Activated naive CD4-positive, alpha-beta T cell treated with anti-CD3 and anti-CD28 coated beads, Interleukin-2, amount 50 U/mL, for 16 hours (primary cell): ENCODE data around the gene TAS2R42.

Experiments used
- DNase-seq: peaks from one replicate; pipeline ENCODE4 v3.0.0-alpha.2; 2020

TAS2R42 gene

DNA sequence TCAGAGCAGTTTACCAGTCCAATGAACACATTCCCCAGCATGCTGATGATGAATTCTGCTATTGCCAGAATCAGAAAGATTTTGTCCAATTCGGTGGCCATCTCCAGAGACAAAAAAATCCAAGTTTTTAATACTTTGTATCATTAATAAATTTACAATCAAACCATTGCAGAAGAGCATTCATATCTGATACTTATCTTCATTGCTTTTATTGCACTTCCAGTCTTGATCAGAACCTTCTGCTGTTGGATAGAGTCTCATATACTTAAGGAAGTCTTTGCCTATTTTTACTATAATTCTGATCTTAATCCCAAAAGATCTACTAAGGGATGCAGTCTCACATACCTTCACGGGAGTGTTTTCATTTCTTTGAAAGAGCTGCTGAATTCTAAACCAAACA is at the start of gene TAS2R42:
Gene TAS2R42, minus strand, starts transcription at position 101 of the 400 bp plus-strand sequence. Its CDS starts 0 bp downstream, at position 101.
- DNase-seq = no peak

DNA sequence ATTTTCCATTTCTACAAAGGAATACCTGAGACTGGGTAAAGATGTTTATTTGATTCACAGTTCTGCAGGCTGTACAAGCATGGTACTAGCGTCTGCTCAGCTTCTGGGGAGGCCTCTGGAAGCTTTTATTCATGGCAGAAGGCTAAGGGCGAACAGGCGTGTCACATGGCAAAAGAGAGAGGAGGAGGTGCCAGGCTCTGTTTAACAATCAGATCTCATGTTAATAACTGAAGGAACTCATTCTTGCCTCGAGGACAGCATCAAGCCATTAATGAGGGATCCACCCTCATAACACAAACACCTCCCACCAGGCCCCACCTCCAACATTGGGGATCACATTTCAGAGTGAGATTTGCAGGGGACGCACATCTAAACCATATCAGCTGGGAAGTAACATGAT is 46.8 kb upstream of the TAS2R42 start:
- DNase-seq = no peak

DNA sequence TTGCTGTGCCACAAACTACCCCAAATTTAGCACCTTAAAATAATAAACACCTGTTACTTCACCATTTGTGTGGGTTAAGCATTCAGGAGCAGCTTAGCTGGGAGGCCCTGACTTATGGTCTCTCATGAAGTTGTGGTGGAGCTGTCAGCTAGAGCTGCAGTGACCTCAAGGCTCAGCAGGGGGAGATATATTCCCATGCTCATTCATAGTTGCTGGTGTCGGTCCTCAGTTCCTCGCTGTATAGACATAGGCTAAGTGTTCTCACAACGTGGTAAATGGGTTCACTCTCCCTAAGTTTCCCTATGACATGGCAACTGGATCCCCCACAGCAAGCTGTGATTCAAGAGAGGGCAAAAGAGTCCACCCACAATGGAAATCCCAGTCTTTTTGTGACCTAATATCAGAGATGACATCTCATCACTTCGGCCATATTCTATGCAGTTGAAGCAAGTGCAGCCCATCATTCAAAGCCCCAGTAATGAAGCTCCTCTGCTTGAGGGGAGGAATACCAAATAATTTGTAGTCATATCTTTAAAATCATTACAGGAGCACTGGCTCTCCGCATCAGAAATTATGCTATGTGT is 41.7 kb upstream of the TAS2R42 start:
- DNase-seq = peak; percentile 11

DNA sequence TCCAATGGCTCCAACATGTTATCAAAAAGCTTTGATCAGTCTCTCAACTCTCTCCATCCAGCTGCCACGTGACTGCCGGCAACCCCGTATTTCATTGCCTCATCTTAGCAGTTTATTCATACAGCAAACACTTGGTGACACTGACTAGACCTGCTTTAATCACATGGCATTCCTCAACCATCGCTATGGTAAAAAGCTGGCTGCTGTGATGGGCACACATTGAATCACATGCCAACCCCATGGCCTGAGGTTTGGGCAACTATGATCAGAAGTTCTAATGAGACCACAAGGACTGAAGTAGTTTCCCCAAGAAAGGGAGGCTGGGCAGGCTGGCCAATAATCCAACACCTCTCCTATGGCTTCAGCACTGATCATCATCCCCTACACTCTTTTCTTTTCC is 40.6 kb upstream of the TAS2R42 start:
- no peak for DNase-seq

DNA sequence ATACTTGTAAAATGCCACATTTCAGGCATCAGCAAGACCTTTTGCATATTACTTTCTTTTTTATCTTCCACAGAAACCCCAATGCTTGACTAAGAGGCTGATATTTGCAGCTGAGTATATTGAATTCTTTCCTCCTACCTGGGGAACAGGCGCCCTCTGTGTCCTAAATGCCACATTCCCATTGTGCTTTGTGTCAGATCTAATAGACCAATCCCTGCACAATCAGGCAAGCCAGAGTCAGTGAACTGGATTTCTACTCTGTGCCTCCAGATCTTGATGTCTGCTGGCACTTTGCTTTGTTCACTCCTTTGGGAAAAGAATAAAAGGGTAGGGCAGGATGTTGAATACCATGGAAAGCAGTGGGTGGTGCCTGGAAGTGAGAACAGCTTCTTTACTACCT is 22.4 kb upstream of the TAS2R42 start:
- no peak for DNase-seq

- no peak for DNase-seq
These were observed 17.4 kb upstream of the TAS2R42 start for GRCh38 chr12:11204173-11204572.

GRCh38 chr12:11202811-11203210 is 16.1 kb upstream of the TAS2R42 start:
- no peak for DNase-seq

DNA sequence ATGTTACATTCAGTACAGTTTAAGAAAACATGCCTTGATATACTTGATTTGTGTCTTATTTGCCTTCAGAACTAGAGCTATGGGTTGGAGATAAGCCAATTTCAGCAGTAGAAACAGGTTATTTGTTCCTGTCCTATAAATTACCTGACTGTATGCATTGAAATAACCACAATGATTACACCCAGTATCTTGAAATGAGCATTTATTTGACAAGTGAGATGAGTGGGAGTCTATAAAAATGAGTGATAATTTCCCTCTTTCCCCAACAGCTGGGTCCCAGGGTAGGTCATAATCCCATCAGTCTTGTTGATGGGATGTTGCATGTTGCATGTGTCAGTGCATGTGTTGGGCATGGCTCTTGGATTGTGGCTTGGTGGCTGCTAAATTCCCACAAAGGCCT is 3.7 kb downstream of the TAS2R42 start:
- DNase-seq = no peak

DNA sequence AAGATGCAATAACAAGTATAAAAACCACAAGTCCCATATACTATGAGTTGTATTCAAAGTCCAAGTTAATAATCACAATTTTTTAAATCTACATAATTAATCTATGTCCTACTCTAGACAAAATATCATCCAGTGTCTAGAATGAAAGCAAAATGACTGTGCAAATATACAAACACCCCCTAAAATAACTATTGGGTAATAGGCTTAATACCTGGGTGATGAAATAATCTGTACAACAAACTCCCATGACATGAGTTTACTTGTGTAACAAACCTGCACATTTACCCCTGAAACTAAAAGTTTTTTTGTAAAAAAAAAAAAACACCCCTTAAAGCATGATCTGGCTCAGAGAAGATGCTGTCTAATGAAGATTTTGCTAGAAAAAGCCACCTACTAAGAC is 4.2 kb downstream of the TAS2R42 start:
- no peak for DNase-seq

- DNase-seq = no peak
These were observed 8.5 kb downstream of the TAS2R42 start for GRCh38 chr12:11178250-11178649.

GRCh38 chr12:11174022-11174421 is 12.7 kb downstream of the TAS2R42 start:
- no peak for DNase-seq

GRCh38 chr12:11171969-11172675 is 14.6 kb downstream of the TAS2R42 start:
- no peak for DNase-seq

- DNase-seq = peak; percentile 89
These were observed 15.4 kb downstream of the TAS2R42 start, which contains the start of gene SMIM10L1 for GRCh38 chr12:11171145-11171968. Gene SMIM10L1 (plus strand): TSS chr12:11171194. CDS start chr12:11171357, 163 bp downstream.

- no peak for DNase-seq
These were observed 16.0 kb downstream of the TAS2R42 start for GRCh38 chr12:11170810-11171144.

- DNase-seq = no peak
These were observed 20.4 kb downstream of the TAS2R42 start for GRCh38 chr12:11166300-11166699.

GRCh38 chr12:11164384-11164783 is 22.4 kb downstream of the TAS2R42 start:
- no peak for DNase-seq

DNA sequence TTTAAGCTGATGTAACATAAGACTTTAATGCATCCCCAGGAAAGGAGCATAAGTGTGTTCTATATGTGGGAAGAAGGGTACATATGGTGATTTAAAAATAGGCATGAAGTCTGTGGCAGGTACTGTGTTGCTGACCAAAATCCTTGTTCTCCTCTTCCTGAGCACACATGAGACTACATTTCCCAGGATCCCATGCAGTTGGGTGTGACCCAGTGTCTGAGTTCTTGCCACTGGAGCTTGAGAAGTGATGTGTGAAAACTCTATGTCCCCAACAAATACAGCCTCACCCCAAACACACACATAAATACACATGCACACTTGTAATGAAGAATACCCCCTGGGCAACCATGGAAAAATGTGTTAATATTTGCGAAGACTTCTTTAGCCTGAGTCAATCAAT is 24.2 kb downstream of the TAS2R42 start:
- DNase-seq = no peak

- no peak for DNase-seq
These were observed 27.8 kb downstream of the TAS2R42 start for GRCh38 chr12:11158885-11159444.

DNA sequence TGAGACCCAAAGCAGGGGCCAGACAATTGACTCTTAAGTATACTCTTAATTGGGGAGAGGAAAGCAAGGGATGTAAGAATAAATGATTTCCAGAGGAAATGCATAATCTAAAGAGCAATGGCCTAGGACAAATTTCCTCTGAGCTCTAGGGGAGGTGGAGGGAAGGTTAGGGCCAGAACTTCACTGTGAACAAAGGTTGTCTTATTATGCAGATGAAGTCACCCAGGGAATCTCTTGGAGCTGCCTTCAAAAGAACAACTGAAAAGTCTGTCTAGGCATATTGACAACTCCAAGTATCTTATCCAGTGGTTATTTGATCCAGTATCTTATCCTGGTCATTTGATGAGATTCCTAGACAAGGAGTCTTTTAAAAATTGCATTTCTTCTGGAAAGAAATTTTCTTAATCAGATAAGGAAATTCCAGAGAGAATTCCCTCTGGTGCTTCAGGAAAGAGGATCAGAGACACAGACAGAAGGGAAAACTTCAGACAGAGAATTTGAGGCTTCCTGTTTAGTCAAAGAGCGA is 32.3 kb downstream of the TAS2R42 start:
- DNase-seq = no peak

- no peak for DNase-seq
These were observed 34.0 kb downstream of the TAS2R42 start for GRCh38 chr12:11152725-11153124.

GRCh38 chr12:11150832-11151231 is 35.9 kb downstream of the TAS2R42 start:
- no peak for DNase-seq

GRCh38 chr12:11147420-11147819 is 39.3 kb downstream of the TAS2R42 start:
- DNase-seq = no peak

GRCh38 chr12:11144297-11144696 is 42.4 kb downstream of the TAS2R42 start:
- no peak for DNase-seq
